ENCODE results near the gene FGD4.

- TF ChIP-seq POLR2A (IDR thresholded peaks at IDR 0.05) (no peak), CTCF (IDR thresholded peaks at IDR 0.05) (no peak)
Measured at GRCh38 chr12:32617534-32617933, 218.2 kb downstream of the FGD4 start.
